ENCODE measurements around the gene KIF13A.
"Not testable (repeated sequence)": the region's sequence is repeated elsewhere in the genome, so short reads cannot be mapped to it uniquely, and the experiment has no call there.

The KIF13A gene

DNA sequence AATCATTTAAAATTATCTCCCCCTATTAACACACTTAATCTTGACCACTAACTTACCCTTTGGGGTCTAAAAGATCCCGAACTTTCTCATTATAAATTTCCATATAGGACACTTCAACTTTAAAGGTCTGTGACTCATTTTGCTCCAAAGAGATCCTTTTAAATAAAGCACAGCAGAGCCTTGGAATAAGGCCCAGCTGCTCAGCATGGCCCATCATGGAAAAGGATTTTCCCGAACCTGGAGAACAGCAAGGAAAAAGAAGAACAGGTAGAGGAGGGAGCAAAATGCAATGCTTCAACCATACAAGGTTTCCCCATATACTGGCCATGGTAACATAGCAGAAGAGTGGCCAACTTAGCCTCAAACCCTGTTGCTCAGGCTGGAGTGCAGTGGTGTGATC is 132.1 kb downstream of the KIF13A start:
- Histone ChIP-seq H3K36me3 (replicated peaks) (0 out of 2 replicates have a peak, but pooled peaks cover under 1% of the 10 kb centered on the region), H3K9me3 (no peaks in the 10 kb centered on the region), H3K27me3 (ENCODE audit: low read depth) (no peaks in the 10 kb centered on the region), H3K4me1 (peaks cover 9% of the 10 kb centered on the region), H3K4me3 (no peak overlapping the region)
- no peak for DNase-seq (ENCODE audit: low spot score in 2 of 2)
- in situ Hi-C loops (cut with MboI; ENCODE audit: low sequenced_read_pairs), result no loop called here

DNA sequence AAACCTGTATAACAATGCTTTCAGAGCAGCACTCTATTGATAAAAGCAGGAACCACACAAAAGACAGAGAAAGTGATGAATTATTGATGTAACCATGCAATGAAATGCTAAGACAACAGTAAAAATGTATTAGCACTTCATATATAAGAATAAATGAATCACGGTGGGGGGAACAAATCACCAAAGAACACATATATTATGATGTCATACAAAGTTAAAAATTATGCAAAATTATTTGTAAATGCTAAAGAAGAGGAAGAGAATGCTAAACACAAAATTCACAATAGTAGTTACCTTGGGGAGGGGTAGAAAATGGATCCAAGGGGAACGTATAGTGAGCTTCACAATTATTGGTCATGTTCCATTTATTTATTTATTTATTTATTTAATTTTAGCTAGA is 133.9 kb downstream of the KIF13A start:
- in situ Hi-C loops (cut with MboI; ENCODE audit: low sequenced_read_pairs), result no loop called here
- peaks cover 9% of the 10 kb centered on the region; the same call in 1 of the 2 replicates for H3K36me3 ChIP-seq (replicated peaks)

GRCh38 chr6:17851720-17852161 is 135.7 kb downstream of the KIF13A start:
- peaks cover 9% of the 10 kb centered on the region for H3K4me1 ChIP-seq
- in situ Hi-C loops (cut with MboI; ENCODE audit: low sequenced_read_pairs), result no loop called here
- H3K9me3 ChIP-seq, result no peaks in the 10 kb centered on the region
- peaks cover 9% of the 10 kb centered on the region; the same call in 1 of the 2 replicates for H3K36me3 ChIP-seq (replicated peaks)
- H3K27me3 ChIP-seq (ENCODE audit: low read depth), result no peaks in the 10 kb centered on the region
- no peak for DNase-seq (ENCODE audit: low spot score in 2 of 2)
- no peak overlapping the region for H3K4me3 ChIP-seq

More for the DNA sequence above, 133.9 kb downstream of the KIF13A start:
- Histone ChIP-seq H3K9me3 (no peaks in the 10 kb centered on the region), H3K4me1 (peaks cover 9% of the 10 kb centered on the region), H3K27me3 (ENCODE audit: low read depth) (no peaks in the 10 kb centered on the region), H3K4me3 (no peak overlapping the region)
- no peak for DNase-seq (ENCODE audit: low spot score in 2 of 2)

GRCh38 chr6:17851001-17851719 is 136.3 kb downstream of the KIF13A start:
- Histone ChIP-seq H3K9me3 (no peaks in the 10 kb centered on the region), H3K36me3 (replicated peaks) (peaks cover 9% of the 10 kb centered on the region; the same call in 1 of the 2 replicates), H3K4me1 (peaks cover 9% of the 10 kb centered on the region), H3K4me3 (no peak overlapping the region), H3K27me3 (ENCODE audit: low read depth) (no peaks in the 10 kb centered on the region)
- in situ Hi-C loops (cut with MboI; ENCODE audit: low sequenced_read_pairs), result no loop called here
- DNase-seq (ENCODE audit: low spot score in 2 of 2), result no peak

DNA sequence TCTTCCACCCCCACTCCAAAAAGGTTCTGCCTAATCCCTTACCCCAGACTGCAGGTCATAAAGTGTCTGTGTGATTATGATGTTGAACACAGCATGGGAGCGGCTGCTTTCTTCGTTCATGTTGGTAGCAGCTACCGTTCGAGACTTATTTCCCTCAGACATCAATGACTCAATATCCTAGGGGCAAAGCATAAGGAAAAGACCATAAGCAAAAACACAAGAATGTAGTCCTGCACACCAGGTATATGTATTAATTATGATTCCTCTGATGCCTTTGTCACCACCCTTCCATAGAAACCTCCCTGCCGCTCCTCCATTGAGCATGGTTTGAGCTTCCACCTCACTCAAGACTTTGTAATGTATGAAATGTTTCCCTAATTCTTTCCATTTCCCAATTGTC is 137.2 kb downstream of the KIF13A start:
- Histone ChIP-seq H3K9me3 (no peaks in the 10 kb centered on the region), H3K36me3 (replicated peaks) (peaks cover 9% of the 10 kb centered on the region; the same call in 1 of the 2 replicates), H3K27me3 (ENCODE audit: low read depth) (no peaks in the 10 kb centered on the region), H3K4me1 (peaks cover 11% of the 10 kb centered on the region), H3K4me3 (no peak overlapping the region)
- in situ Hi-C loops (cut with MboI; ENCODE audit: low sequenced_read_pairs), result no loop called here
- no peak for DNase-seq (ENCODE audit: low spot score in 2 of 2)

DNA sequence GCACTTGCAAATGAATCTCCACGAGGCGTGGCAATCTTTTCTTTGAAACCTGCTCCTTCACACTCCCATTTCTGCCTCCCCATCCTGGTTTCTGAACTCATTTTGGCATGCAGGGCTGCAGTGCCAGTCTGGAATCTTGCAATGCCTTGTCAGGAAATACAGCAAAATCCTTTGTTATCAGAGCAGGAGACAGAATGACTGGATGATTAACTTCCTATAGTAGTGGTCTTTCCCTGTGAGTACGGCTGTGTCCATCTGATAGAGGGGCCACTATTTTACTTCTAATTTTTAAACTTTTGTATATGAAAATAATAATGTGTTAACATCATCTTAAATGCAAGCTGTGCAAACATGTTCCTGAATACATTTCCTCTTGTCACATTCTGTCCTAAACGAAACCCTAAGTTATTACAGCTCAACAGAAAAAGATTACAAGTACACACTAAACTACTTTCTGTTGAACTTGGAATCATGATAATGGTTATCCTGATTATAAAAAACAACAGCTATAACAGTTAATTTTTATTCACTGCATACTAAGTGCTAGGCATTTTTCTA is 140.2 kb downstream of the KIF13A start:
- H3K4me3 ChIP-seq, result no peak overlapping the region
- no peak for DNase-seq (ENCODE audit: low spot score in 2 of 2)
- no peaks in the 10 kb centered on the region for H3K9me3 ChIP-seq
- peaks cover 9% of the 10 kb centered on the region; the same call in 1 of the 2 replicates for H3K36me3 ChIP-seq (replicated peaks)
- no peaks in the 10 kb centered on the region for H3K27me3 ChIP-seq (ENCODE audit: low read depth)
- in situ Hi-C loops (cut with MboI; ENCODE audit: low sequenced_read_pairs), result no loop called here
- peaks cover 11% of the 10 kb centered on the region for H3K4me1 ChIP-seq

- Histone ChIP-seq H3K27me3 (ENCODE audit: low read depth) (no peaks in the 10 kb centered on the region), H3K4me3 (no peak overlapping the region), H3K9me3 (no peaks in the 10 kb centered on the region), H3K4me1 (peaks cover 6% of the 10 kb centered on the region), H3K36me3 (replicated peaks) (peaks cover 9% of the 10 kb centered on the region; the same call in 1 of the 2 replicates)
- no peak for DNase-seq (ENCODE audit: low spot score in 2 of 2)
- in situ Hi-C loops (cut with MboI; ENCODE audit: low sequenced_read_pairs), result no loop called here
These were observed 140.7 kb downstream of the KIF13A start for GRCh38 chr6:17846762-17847161.

GRCh38 chr6:17845598-17845997 is 141.8 kb downstream of the KIF13A start:
- Histone ChIP-seq H3K36me3 (replicated peaks) (peaks cover 9% of the 10 kb centered on the region; the same call in 1 of the 2 replicates), H3K27me3 (ENCODE audit: low read depth) (no peaks in the 10 kb centered on the region), H3K4me3 (no peak overlapping the region), H3K4me1 (peaks cover 2% of the 10 kb centered on the region; the same call in 1 of the 2 replicates), H3K9me3 (no peaks in the 10 kb centered on the region)
- in situ Hi-C loops (cut with MboI; ENCODE audit: low sequenced_read_pairs), result no loop called here
- peak in 1 of 2 experiments; percentile 18 for DNase-seq (ENCODE audit: low spot score in 2 of 2)

- H3K4me1 ChIP-seq; in situ Hi-C loops (cut with MboI; ENCODE audit: low sequenced_read_pairs); H3K36me3 ChIP-seq (replicated peaks): not testable (repeated sequence)
These were observed 142.5 kb downstream of the KIF13A start for GRCh38 chr6:17844967-17845366.

DNA sequence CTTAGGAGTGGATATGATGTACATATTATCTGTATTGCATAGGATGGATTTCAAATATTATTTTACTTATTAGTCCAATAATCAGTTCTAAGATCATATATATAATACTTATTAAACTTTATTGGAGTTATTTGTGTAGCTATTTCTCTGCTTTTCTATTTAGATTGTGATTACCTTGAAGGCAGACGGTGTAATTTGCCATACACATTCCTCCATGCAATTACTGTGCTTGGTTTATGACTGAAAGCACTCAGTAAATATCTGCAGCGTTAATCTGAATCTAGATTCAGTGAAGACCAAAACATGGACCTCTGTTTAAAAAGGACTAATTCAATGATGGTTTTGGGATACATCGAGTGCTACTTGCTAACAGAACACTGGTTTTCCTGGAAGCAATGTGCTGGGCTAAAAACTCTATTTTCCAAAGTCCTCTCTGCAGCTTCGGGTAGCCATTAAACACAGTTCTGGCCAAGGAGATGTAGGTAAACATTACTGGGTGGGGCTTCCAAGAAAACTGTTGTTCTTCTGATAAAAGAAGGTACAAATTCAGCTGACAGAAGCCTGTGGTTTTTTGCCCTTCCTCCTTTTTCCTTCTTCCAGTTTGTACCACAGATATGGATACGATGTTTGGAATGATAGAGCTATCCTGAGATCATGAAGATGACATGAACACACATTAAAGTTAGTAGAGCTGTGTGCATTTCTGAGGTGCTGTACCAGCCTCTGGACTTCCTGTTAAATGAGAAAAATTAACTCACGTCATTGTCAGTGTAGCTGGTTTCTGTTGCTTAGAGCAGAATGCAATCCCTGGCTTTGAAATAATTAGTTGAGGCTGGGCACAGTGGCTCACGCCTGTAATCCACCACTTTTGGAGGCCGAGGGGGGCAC is 144.3 kb downstream of the KIF13A start:
- H3K4me3 ChIP-seq, result no peak overlapping the region
- in situ Hi-C loops (cut with MboI; ENCODE audit: low sequenced_read_pairs), result no loop called here
- H3K4me1 ChIP-seq, result peaks cover 20% of the 10 kb centered on the region
- H3K27me3 ChIP-seq (ENCODE audit: low read depth), result no peaks in the 10 kb centered on the region
- H3K36me3 ChIP-seq (replicated peaks), result no peaks in the 10 kb centered on the region
- H3K9me3 ChIP-seq, result no peaks in the 10 kb centered on the region
- DNase-seq (ENCODE audit: low spot score in 2 of 2), result no peak

More at GRCh38 chr6:17844967-17845366, 142.5 kb downstream of the KIF13A start:
- not testable (repeated sequence) for H3K4me3 ChIP-seq; DNase-seq (ENCODE audit: low spot score in 2 of 2); H3K27me3 ChIP-seq (ENCODE audit: low read depth); H3K9me3 ChIP-seq

DNA sequence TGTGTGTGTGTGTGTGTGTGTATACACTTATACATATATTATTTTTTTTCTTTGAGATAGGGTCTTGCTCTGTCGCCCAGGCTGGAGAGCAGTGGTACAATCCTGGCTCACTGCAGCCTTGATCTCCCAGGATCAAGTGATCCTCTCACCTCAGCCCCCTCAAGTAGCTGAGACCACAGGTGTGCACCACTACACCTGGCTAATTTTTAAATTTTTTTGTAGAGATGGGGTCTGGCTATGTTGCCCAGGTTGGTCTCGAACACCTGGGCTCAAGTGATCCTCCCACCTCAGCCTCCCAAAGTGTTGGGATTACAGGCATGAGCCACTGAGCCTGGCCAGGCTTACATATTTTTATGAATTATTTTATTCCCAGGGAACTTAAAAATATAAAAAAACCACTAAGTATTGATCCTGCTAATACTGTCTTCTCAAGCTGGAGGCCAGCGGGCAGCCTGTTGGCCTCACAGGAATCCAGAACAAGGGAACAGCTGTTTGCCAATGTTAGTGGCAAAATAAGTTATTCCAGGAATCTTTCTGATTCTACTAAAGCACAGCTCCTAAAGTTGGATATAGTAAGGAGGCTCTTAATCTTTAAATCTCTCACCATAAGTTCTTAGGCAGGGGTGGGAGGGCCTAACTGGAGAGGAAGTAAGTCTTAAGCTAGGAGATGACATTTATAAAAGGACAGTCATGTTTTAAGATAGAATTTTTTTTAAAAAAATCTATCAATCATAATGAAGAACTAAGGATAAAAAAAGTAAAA is 145.2 kb downstream of the KIF13A start:
- no peak for DNase-seq (ENCODE audit: low spot score in 2 of 2)
- H3K36me3 ChIP-seq (replicated peaks), result 0 out of 2 replicates have a peak, but pooled peaks cover under 1% of the 10 kb centered on the region
- in situ Hi-C loops (cut with MboI; ENCODE audit: low sequenced_read_pairs), result no loop called here
- no peaks in the 10 kb centered on the region for H3K27me3 ChIP-seq (ENCODE audit: low read depth)
- peaks cover 23% of the 10 kb centered on the region for H3K4me1 ChIP-seq
- no peaks in the 10 kb centered on the region for H3K9me3 ChIP-seq
- H3K4me3 ChIP-seq, result no peak overlapping the region

DNA sequence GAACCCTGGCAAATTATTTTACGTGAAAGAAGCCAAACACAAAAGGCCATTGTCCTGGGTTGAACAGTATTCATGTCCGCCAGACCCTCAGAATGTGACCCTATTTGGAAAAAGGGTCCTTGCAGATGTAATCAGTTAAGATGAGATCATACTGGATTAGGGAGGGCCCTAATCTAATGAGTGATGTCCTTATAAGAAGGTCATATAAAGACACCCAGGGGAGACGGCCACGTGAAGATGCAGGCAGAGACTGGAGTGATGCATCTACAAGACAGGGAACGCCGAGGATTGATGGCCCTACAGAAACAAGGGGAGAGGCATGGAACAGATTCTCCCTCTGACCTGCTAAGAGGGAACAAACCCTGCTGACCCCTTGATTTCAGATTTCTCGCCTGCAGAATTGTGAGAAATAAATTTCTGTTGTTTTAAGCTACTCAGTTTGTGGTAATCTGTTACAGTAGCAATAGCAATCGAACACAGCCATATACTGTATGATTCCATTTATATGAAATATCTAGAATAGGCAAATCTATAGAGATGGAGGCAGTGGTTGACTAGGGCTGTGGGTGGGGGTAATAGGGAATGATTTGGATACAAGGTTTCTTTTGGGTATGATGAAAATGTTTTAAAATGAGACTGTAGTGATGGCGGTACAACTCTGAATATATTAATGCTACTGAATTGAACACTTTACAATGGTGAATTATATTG is 147.8 kb downstream of the KIF13A start:
- H3K4me1 ChIP-seq, result peaks cover 24% of the 10 kb centered on the region
- H3K27me3 ChIP-seq (ENCODE audit: low read depth), result no peaks in the 10 kb centered on the region
- H3K36me3 ChIP-seq (replicated peaks), result 0 out of 2 replicates have a peak, but pooled peaks cover 3% of the 10 kb centered on the region
- no peaks in the 10 kb centered on the region for H3K9me3 ChIP-seq
- in situ Hi-C loops (cut with MboI; ENCODE audit: low sequenced_read_pairs), result no loop called here
- peak; percentile 10 to 47 for DNase-seq (ENCODE audit: low spot score in 2 of 2)
- no peak overlapping the region for H3K4me3 ChIP-seq

All from HAP-1 (cell line).